AG04450 (cell line): ENCODE results near the gene RPP40. TPM values are rescaled to one million over a fixed set of nuclear protein-coding genes. Genes with fewer than 3 reads are reported as not detected.

Experiments used
- CTCF ChIA-PET: fragments of 300-600, 350-600 bp; formaldehyde crosslinking; extraction: SDS; loops from one replicate; lab custom pipeline; 2022; ENCODE audit warnings: antibody characterized with exemption, inconsistent platforms; lab: Charles Lee
- POLR2A ChIA-PET: fragments of 350-600 bp; formaldehyde crosslinking; extraction: SDS; loops from one replicate; lab custom pipeline; 2021; ENCODE audit warnings: antibody characterized with exemption, inconsistent platforms; lab: Yijun Ruan, JAX
- DNase-seq: peaks from one replicate; pipeline ENCODE4 v3.0.0-alpha.2; 2011; ENCODE audit warnings: low read depth, low spot score
- H3K27ac ChIP-seq: one replicate; pipeline ENCODE4 v1.5.1; 2012; ENCODE audit warnings: low read depth, low read length, control low read depth
- H3K27me3 ChIP-seq: one replicate; pipeline ENCODE4 v1.6.0; 2012; ENCODE audit warnings: low read length; ENCODE audit not compliant: control insufficient read depth, insufficient read depth
- H3K4me3 ChIP-seq: 2 replicates; pipeline ENCODE4 v1.5.1; 2011; ENCODE audit warnings: mild to moderate bottlenecking, low read depth, low read length, control low read depth
- H3K9me3 ChIP-seq: 2 replicates; pipeline ENCODE4 v1.5.1; 2012; ENCODE audit warnings: low read length; ENCODE audit not compliant: control insufficient read depth, insufficient read depth
- polyA plus RNA-seq: library from polyadenylated mRNA; depleted of rRNA; stranded (reverse); fragments of >200 nt; gene quantifications from 2 replicates; pipeline ENCODE4 v1.2.3, GENCODE V29; 2011
- TF ChIP-seq, protein P1 (sequence below): IDR thresholded peaks from 2 replicates; pipeline ENCODE4 v1.5.1; 2011; ENCODE audit warnings: low read depth, low read length, control low read depth, inconsistent platforms

The RPP40 gene
- polyA plus RNA-seq, 1 experiment, result 8.2 TPM

DNA sequence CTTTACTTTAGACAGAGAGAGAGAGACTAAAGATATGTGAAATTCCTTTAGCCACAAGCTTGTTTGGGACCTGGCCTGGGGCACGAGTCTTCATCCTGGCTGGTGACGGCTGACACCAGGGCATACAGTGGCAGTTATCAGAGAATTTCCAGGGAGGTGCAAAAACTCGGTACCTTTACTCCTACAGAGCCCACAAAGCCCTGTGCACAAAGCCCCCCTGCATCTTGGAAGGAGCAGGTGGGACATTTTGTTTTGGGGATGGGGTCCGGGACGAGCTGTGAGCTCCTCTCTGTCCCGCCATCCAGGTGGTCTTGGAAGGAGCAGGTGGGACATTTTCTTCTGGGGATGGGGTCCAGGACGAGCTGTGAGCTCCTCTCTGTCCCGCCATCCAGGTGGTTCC, 28.9 kb downstream of the RPP40 start:
- TF ChIP-seq, protein P1, sequence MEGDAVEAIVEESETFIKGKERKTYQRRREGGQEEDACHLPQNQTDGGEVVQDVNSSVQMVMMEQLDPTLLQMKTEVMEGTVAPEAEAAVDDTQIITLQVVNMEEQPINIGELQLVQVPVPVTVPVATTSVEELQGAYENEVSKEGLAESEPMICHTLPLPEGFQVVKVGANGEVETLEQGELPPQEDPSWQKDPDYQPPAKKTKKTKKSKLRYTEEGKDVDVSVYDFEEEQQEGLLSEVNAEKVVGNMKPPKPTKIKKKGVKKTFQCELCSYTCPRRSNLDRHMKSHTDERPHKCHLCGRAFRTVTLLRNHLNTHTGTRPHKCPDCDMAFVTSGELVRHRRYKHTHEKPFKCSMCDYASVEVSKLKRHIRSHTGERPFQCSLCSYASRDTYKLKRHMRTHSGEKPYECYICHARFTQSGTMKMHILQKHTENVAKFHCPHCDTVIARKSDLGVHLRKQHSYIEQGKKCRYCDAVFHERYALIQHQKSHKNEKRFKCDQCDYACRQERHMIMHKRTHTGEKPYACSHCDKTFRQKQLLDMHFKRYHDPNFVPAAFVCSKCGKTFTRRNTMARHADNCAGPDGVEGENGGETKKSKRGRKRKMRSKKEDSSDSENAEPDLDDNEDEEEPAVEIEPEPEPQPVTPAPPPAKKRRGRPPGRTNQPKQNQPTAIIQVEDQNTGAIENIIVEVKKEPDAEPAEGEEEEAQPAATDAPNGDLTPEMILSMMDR, result no peak
- H3K27ac ChIP-seq, result no peak overlapping the region
- ChIA-PET POLR2A (no interaction called here), CTCF (interaction anchor here (2.4 kb wide), 1 partner anchor 29 kb away, joined by 12 read pairs; the partner anchor contains the start of gene RPP40)
- no peak overlapping the region for H3K4me3 ChIP-seq
- H3K27me3 ChIP-seq, result peaks cover 2% of the 10 kb centered on the region
- DNase-seq, result no peak
- peaks cover 10% of the 10 kb centered on the region for H3K9me3 ChIP-seq

DNA sequence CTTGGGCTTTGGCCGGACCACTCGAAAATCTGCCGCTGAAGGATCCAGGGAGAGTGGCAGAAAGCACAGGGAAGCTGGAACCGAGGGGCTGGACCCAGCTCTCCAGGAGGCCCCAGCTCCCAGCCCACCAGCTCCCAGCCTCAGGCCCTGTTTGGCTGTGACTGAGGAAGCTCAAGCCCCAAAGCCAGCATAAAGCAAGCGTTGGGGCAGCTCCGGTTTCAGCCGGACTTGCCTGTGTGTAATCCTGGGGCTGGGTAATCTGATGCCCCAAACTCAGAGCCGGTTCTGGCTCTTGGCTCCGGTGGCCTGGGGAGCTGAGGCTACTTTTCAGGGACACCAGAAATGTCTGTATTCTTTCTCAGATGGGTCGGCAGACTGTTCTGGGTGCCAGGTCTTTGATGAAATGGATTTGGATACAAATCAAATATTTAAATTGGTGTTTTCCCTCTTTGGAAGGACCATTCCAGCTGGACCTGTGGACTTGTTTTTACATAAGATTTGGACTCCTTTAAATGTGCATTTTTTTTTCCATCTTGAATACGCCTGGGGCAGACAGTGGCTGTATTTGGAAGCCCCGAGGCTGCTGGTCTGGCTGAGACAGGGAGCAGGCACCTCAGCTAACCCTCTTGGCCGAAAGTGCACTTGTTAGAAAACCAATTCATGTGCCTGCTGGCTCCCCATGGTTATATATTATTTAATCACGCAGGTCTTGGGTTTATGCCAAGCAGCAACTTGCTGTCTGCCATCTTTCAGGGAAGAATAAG, 29.7 kb downstream of the RPP40 start:
- TF ChIP-seq, protein P1, result no peak
- POLR2A ChIA-PET, result interaction anchor here (1.0 kb wide), 1 partner anchor 29 kb away, joined by 5 read pairs; the partner anchor contains the start of gene RPP40
- CTCF ChIA-PET, result interaction anchor here (0.6 to 2.4 kb wide), 2 partner anchors 30 to 537 kb away, joined by 4 to 12 read pairs; partner anchors contain the start of gene RPP40

DNA sequence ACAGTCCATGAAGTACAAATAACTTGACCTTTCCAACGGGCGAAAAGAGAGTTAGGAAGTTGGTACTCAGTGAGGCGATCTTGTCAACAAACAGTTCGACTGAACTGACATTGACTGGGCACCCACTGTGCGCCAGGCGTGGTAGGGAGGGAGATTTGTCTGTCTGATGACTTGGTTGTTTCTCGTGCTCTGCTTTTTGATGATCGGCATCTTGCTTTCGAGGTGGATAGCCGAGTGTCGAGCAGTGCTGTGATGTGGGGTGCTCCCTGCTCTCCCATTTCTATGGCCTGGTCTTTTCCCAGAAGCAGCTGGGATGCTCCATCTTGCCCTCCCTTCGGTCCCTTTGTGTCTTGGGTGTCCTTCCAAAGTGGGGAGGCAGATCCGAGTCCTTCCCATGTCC, 30.4 kb downstream of the RPP40 start:
- ChIA-PET POLR2A (interaction anchor here (1.0 kb wide), 1 partner anchor 30 kb away, joined by 5 read pairs; the partner anchor contains the start of gene RPP40), CTCF (interaction anchor here (2.4 kb wide), 1 partner anchor 30 kb away, joined by 12 read pairs; the partner anchor contains the start of gene RPP40)
- H3K9me3 ChIP-seq, result peaks cover 3% of the 10 kb centered on the region
- peaks cover 5% of the 10 kb centered on the region for H3K27me3 ChIP-seq
- TF ChIP-seq, protein P1, result no peak
- DNase-seq, result no peak
- H3K4me3 ChIP-seq, result no peak overlapping the region
- H3K27ac ChIP-seq, result no peak overlapping the region

More for the DNA sequence above, 29.7 kb downstream of the RPP40 start:
- peak overlapping the region; percentile 49 for H3K27ac ChIP-seq
- no peak overlapping the region for H3K4me3 ChIP-seq
- peaks cover 5% of the 10 kb centered on the region for H3K27me3 ChIP-seq
- H3K9me3 ChIP-seq, result peaks cover 6% of the 10 kb centered on the region
- peak; percentile 37 for DNase-seq

DNA sequence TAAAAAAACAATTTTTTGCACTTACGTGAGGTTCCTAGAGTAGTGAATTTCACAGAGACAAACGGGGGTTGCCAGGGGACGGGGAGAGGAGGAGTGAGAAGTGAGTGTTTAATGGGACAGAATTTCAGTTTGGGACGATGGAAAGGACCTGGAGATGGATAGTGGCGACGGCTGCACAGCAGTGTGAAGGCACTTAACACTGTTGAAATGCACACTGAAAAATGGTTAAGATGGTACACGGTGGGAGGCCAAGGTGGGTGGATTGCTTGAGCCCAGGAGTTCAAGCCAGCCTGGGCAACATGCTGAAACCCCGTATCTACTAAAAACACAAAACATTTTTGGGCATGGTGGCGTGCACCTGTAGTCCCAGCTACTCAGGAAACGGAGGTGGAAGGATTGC, 31.4 kb downstream of the RPP40 start:
- Histone ChIP-seq H3K9me3 (no peaks in the 10 kb centered on the region; the same call in 1 of the 2 replicates), H3K27me3 (peaks cover 5% of the 10 kb centered on the region), H3K27ac (no peak overlapping the region), H3K4me3 (no peak overlapping the region)
- POLR2A ChIA-PET, result interaction anchor here (0.7 kb wide), 1 partner anchor 113 kb away, joined by 3 read pairs; the partner anchor contains the start of gene PPP1R3G
- no peak for DNase-seq
- CTCF ChIA-PET, result interaction anchor here (1.0 kb wide), 1 partner anchor 31 kb away, joined by 6 read pairs; no protein-coding TSS in a partner anchor
- TF ChIP-seq, protein P1, result no peak
